DOHH2 (cell line): ENCODE measurements around the gene MAGI1.

Experiments
- H3F3A ChIP-seq: fragments of 200-600 bp; sonication (generic), shearing (Covaris generic); 2 replicates; pipeline ENCODE4 v1.6.0; 2016; ENCODE audit warnings: antibody characterized with exemption, mild to moderate bottlenecking; ENCODE audit not compliant: control insufficient read depth, insufficient read depth
- H3K27ac ChIP-seq: fragments of 200-600 bp; sonication (generic); 2 replicates; pipeline ENCODE4 v1.5.1; 2014; ENCODE audit warnings: low read depth, mild to moderate bottlenecking, low read length, moderate library complexity
- H3K27me3 ChIP-seq: fragments of 200-600 bp; sonication (generic); 2 replicates; pipeline ENCODE4 v1.6.1; 2014; ENCODE audit warnings: mild to moderate bottlenecking, low read length, mixed read lengths; ENCODE audit not compliant: control insufficient read depth
- H3K36me3 ChIP-seq: fragments of 200-600 bp; sonication (generic); 2 replicates; pipeline ENCODE4 v1.6.1; 2014; ENCODE audit warnings: mild to moderate bottlenecking, low read length, moderate library complexity, mixed read lengths; ENCODE audit not compliant: control insufficient read depth
- H3K4me1 ChIP-seq: fragments of 200-600 bp; sonication (generic); 2 replicates; pipeline ENCODE4 v1.6.1; 2014; ENCODE audit warnings: mild to moderate bottlenecking, low read length, mixed read lengths; ENCODE audit not compliant: control insufficient read depth
- H3K4me2 ChIP-seq: fragments of 200-600 bp; sonication (generic); 2 replicates; pipeline ENCODE4 v1.6.0; 2014; ENCODE audit warnings: mild to moderate bottlenecking, low read length, moderate library complexity
- H3K4me3 ChIP-seq: fragments of 200-600 bp; sonication (generic); 2 replicates; pipeline ENCODE4 v1.5.1; 2014; ENCODE audit warnings: mild to moderate bottlenecking, low read length, mixed read lengths
- H3K79me2 ChIP-seq: fragments of 200-600 bp; sonication (generic); 2 replicates; pipeline ENCODE4 v1.6.1; 2014; ENCODE audit warnings: mild to moderate bottlenecking, low read length, mixed read lengths; ENCODE audit not compliant: control insufficient read depth
- H3K9me2 ChIP-seq: fragments of 200-600 bp; sonication (generic); replicated peaks from 2 replicates; pipeline ENCODE4 v1.6.1; 2014; ENCODE audit warnings: mild to moderate bottlenecking, low read length, mixed read lengths; ENCODE audit not compliant: control insufficient read depth
- H3K9me3 ChIP-seq: fragments of 200-600 bp; sonication (generic); 2 replicates; pipeline ENCODE4 v1.6.1; 2014; ENCODE audit warnings: antibody characterized with exemption, low read length, mixed read lengths; ENCODE audit not compliant: control insufficient read depth, insufficient read depth
- H4K20me1 ChIP-seq: fragments of 200-600 bp; sonication (generic); 2 replicates; pipeline ENCODE4 v1.6.0; 2014; ENCODE audit warnings: low read depth, mild to moderate bottlenecking, antibody characterized with exemption, low read length, moderate library complexity; ENCODE audit not compliant: control insufficient read depth, insufficient read depth
- CTCF ChIP-seq: fragments of 200-600 bp; sonication (generic); IDR thresholded peaks from one replicate; pipeline ENCODE4 v1.5.1; 2014; ENCODE audit warnings: antibody characterized with exemption, mild to moderate bottlenecking, low read depth, low read length; ENCODE audit not compliant: poor library complexity, severe bottlenecking
- EZH2phosphoT487 ChIP-seq: fragments of 200-600 bp; sonication (generic); IDR thresholded peaks from 2 replicates; pipeline ENCODE4 v1.6.1; 2017; ENCODE audit warnings: borderline replicate concordance, mild to moderate bottlenecking, antibody characterized with exemption, low read length, moderate library complexity, mixed read lengths

Gene MAGI1

DNA sequence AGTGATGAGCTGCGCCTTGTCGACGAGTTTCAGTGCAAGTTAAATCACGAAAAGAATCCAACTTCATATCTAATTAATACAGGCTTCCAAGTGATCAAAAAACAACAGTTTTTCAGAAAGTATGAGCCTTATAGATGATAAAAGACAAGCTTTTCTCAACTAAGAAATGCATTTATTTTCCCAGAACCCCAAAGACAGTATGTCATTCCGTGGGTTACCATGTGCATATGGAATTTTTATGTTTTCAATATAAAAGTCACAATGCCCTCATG is 442.8 kb downstream of the MAGI1 start:
- Histone ChIP-seq H3K4me3 (no peak overlapping the region), H3K27ac (no peak overlapping the region), H4K20me1 (no peaks in the 10 kb centered on the region), H3K9me2 (no peaks in the 10 kb centered on the region), H3K4me2 (no peak overlapping the region), H3K27me3 (no peaks in the 10 kb centered on the region), H3K79me2 (no peaks in the 10 kb centered on the region), H3K4me1 (no peaks in the 10 kb centered on the region), H3K9me3 (no peaks in the 10 kb centered on the region; the same call in 1 of the 2 replicates), H3K36me3 (no peaks in the 10 kb centered on the region), H3F3A (no peaks in the 10 kb centered on the region)
- TF ChIP-seq CTCF (no peak), EZH2phosphoT487 (no peak)

GRCh38 chr3:65595222-65596028 is 443.3 kb downstream of the MAGI1 start:
- H3K9me2 ChIP-seq = no peaks in the 10 kb centered on the region
- H3K79me2 ChIP-seq = no peaks in the 10 kb centered on the region
- no peaks in the 10 kb centered on the region for H3F3A ChIP-seq
- H3K4me1 ChIP-seq = no peaks in the 10 kb centered on the region
- H3K9me3 ChIP-seq = no peaks in the 10 kb centered on the region; the same call in 1 of the 2 replicates
- no peak overlapping the region for H3K4me3 ChIP-seq
- H3K27me3 ChIP-seq = no peaks in the 10 kb centered on the region
- no peak for TF ChIP-seq EZH2phosphoT487
- no peak for TF ChIP-seq CTCF
- no peaks in the 10 kb centered on the region for H3K36me3 ChIP-seq
- H3K4me2 ChIP-seq = no peak overlapping the region
- H3K27ac ChIP-seq = no peak overlapping the region
- no peaks in the 10 kb centered on the region for H4K20me1 ChIP-seq

- H3K27me3 ChIP-seq = no peaks in the 10 kb centered on the region
- no peaks in the 10 kb centered on the region for H3K9me2 ChIP-seq
- H3K4me2 ChIP-seq = no peak overlapping the region
- H3K79me2 ChIP-seq = no peaks in the 10 kb centered on the region
- H3F3A ChIP-seq = no peaks in the 10 kb centered on the region
- H3K27ac ChIP-seq = no peak overlapping the region
- H4K20me1 ChIP-seq = no peaks in the 10 kb centered on the region
- H3K36me3 ChIP-seq = no peaks in the 10 kb centered on the region
- no peaks in the 10 kb centered on the region for H3K4me1 ChIP-seq
- no peak for TF ChIP-seq CTCF
- no peak for TF ChIP-seq EZH2phosphoT487
- no peaks in the 10 kb centered on the region; the same call in 1 of the 2 replicates for H3K9me3 ChIP-seq
- no peak overlapping the region for H3K4me3 ChIP-seq
Measured at GRCh38 chr3:65593780-65594752, 444.7 kb downstream of the MAGI1 start.
